BLaER1 (cell line): ENCODE measurements around the gene CUTA.
"Not testable (repeated sequence)": the region's sequence is repeated elsewhere in the genome, so short reads cannot be mapped to it uniquely, and the experiment has no call there.

Experiments used
- H3K27ac ChIP-seq: shearing (Covaris generic); formaldehyde crosslinking; 2 replicates; pipeline ENCODE4 v1.8.1; 2022
- H3K27me3 ChIP-seq: shearing (Covaris generic); formaldehyde crosslinking; 2 replicates; pipeline ENCODE4 v1.8.1; 2022
- H3K36me3 ChIP-seq: shearing (Covaris generic); formaldehyde crosslinking; 2 replicates; pipeline ENCODE4 v1.8.1; 2022
- H3K4me1 ChIP-seq: shearing (Covaris generic); formaldehyde crosslinking; 2 replicates; pipeline ENCODE4 v1.8.1; 2022
- H3K4me2 ChIP-seq: shearing (Covaris generic); formaldehyde crosslinking; 2 replicates; pipeline ENCODE4 v1.8.1; 2022
- H3K4me3 ChIP-seq: shearing (Covaris generic); formaldehyde crosslinking; 2 replicates; pipeline ENCODE4 v1.8.1; 2022
- H3K9ac ChIP-seq: shearing (Covaris generic); formaldehyde crosslinking; 2 replicates; pipeline ENCODE4 v1.8.1; 2022
- H3K9me3 ChIP-seq: shearing (Covaris generic); formaldehyde crosslinking; 2 replicates; pipeline ENCODE4 v1.8.1; 2022
- H4K20me1 ChIP-seq: shearing (Covaris generic); formaldehyde crosslinking; 2 replicates; pipeline ENCODE4 v1.8.1; 2022
- Cebpa-rat ChIP-seq: shearing (Covaris generic); IDR thresholded peaks from 2 replicates; pipeline ENCODE4 v1.8.1; 2022

Gene CUTA

DNA sequence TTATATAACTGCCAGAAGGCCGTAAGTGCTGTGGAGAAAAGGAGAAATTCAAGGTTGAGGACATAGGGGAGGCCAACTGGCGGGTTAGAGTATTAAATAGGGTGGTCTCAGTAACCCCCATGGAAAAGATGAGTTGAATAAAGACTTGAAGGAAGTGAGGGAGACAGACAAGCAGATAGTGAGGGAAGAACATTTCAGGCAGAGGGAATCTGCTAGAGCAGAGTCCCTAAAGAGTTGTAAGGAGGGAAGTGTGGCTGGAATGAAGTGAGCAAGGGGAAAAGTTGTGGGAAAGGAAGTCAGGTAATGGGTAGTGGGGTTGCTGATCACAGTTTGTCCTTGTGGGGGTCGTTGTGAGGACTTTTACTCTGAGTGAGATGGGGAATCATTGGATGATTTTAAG lies 24.9 kb downstream of the CUTA start:
- H3K36me3 ChIP-seq = peaks cover 41% of the 10 kb centered on the region
- peak overlapping the region; percentile 85 for H3K9ac ChIP-seq

DNA sequence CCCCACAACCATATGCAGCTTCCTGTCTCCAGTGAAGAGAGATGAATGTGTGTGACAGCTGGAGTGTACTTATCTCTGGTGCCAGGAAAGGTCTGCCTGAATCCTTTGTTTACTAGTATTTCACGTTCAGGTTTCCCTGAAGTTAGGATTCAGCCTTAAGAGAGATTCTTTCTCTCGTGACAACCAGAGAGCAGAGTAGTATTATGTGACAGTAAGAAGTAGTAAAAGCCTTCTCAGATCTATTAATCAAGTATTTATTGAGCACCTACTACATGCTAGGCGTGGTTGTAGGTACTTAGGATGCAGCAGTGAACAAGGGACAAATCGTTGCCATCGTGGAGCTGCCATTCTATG lies 25.3 kb downstream of the CUTA start:
- peak overlapping the region; percentile 88 for H3K27ac ChIP-seq
- peaks cover 37% of the 10 kb centered on the region for H3K36me3 ChIP-seq
- peak overlapping the region; percentile 88 for H3K4me3 ChIP-seq
- H4K20me1 ChIP-seq = peaks cover 43% of the 10 kb centered on the region
- H3K9ac ChIP-seq = peak overlapping the region; percentile 85
- no peaks in the 10 kb centered on the region for H3K9me3 ChIP-seq
- H3K4me1 ChIP-seq = peaks cover 46% of the 10 kb centered on the region
- no peaks in the 10 kb centered on the region for H3K27me3 ChIP-seq
- peak overlapping the region; percentile 75 for H3K4me2 ChIP-seq
- no peak for TF ChIP-seq Cebpa-rat

More for the DNA sequence above, 24.9 kb downstream of the CUTA start:
- peak overlapping the region; percentile 75 for H3K4me2 ChIP-seq
- no peaks in the 10 kb centered on the region for H3K27me3 ChIP-seq
- H3K27ac ChIP-seq = peak overlapping the region; percentile 88; the same call in 1 of the 2 replicates
- H3K4me1 ChIP-seq = peaks cover 46% of the 10 kb centered on the region
- no peak for TF ChIP-seq Cebpa-rat
- peak overlapping the region; percentile 88 for H3K4me3 ChIP-seq
- no peaks in the 10 kb centered on the region for H3K9me3 ChIP-seq
- peaks cover 47% of the 10 kb centered on the region for H4K20me1 ChIP-seq

DNA sequence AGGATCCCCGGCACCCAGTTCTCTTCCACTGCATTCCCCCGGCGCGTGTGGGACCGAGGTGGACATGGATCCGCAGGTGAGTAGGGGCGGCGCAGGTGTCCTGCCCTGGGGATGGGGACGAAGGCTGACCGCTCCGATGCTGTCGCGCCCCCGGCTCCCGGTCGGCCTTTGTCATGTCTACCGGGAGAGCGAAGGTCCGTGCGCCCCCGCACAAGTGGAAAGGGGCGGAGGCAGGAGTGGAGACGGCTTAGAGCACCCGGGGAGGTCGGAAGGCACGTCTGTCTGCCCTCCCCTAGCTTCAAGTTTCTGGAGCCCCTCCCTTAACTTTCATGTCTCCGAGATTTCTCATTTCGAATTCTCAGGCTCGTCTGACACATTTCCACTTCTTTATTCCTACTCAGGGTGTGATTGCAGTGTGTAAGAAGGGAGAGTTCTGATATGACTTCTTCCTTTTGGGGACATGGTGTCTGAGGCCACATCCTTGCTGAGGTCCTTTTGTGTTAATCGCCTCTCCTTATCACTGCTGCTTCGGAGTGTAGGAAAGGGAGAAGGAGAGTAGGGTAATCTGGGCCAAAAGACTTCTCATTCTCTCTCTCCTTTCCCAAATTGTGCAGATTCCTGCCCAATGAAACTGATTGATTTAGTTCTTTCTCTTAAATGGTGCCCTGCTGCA lies 25.8 kb downstream of the CUTA start:
- TF ChIP-seq Cebpa-rat = no peak

DNA sequence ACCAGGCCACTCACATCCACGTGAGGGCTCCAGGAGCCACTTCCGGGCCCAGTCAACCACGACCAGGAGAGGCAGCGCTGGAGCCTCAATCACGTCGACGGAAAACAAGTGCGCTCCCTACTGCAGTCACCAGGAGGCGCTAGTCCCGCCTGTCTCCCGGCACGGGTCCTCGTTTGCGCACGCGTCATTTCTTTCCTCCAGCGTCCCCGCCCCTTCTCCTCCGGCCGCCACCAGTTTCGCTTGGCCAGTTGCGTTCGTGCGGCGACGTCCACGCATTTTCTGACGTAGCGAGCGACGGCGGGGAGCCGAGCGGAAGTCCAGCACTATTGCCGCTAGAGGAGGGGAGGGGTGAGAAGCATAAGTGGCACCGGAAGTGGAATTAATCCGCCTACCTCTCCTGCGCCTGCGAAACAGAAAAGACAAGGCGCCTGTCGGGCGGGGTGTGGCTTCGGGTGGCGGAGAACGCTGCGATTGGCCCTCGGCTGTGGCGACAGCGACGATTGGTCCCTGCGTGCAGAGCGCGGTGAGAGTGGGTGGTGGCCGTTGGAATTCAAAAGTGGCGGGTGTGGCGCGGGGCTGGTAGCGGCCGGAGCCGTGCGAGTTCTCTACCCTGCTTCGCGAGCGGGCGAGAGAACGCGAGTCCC lies 26.5 kb downstream of the CUTA start, which contains the start of gene KIFC1:
TSS of gene KIFC1 (plus strand) at position 546 of the 644 bp plus-strand sequence. CDS start 163 bp downstream, outside the sequence.
- Histone ChIP-seq H3K9me3 (no peaks in the 10 kb centered on the region), H4K20me1 (peaks cover 32% of the 10 kb centered on the region), H3K4me1 (peaks cover 45% of the 10 kb centered on the region), H3K27ac (peak within 1 kb of the TSS; percentile 88), H3K4me2 (peak within 1 kb of the TSS; percentile 75), H3K27me3 (no peaks in the 10 kb centered on the region), H3K36me3 (peaks cover 25% of the 10 kb centered on the region; the same call in 1 of the 2 replicates), H3K4me3 (peak within 1 kb of the TSS; percentile 88), H3K9ac (peak within 1 kb of the TSS; percentile 85)
- no peak for TF ChIP-seq Cebpa-rat

More for the DNA sequence above, 25.8 kb downstream of the CUTA start:
- H3K4me2 ChIP-seq = peak overlapping the region; percentile 75
- no peaks in the 10 kb centered on the region for H3K9me3 ChIP-seq
- peaks cover 46% of the 10 kb centered on the region for H3K4me1 ChIP-seq
- no peaks in the 10 kb centered on the region for H3K27me3 ChIP-seq
- peaks cover 38% of the 10 kb centered on the region for H4K20me1 ChIP-seq
- H3K36me3 ChIP-seq = peaks cover 32% of the 10 kb centered on the region
- peak overlapping the region; percentile 88 for H3K27ac ChIP-seq
- peak overlapping the region; percentile 85 for H3K9ac ChIP-seq
- peak overlapping the region; percentile 88 for H3K4me3 ChIP-seq

DNA sequence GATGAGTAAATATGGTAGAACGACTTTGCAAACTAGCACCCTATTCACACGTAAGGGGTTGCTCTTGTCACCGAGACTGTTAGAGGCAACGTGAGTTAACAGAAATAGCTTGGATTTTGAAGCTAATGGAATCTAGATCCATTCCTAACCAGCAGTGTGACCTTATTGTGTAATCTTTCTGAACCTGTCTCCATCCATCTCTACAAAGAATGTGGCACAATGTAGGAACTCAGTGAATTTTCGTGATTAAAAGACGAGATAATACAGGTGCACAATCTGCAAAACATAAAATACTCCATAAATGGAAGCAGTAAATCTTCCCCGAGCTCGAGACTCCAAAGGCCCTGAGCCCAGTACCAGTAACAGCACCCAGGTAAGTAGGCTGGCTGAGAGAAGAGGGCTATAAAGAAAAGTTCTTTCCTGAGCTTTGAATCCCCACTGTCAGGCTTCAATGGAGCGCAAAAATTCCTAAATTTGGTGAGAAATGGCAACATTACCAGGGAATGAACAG lies 27.1 kb downstream of the CUTA start:
- Histone ChIP-seq H3K4me1 (peaks cover 39% of the 10 kb centered on the region), H4K20me1 (peaks cover 27% of the 10 kb centered on the region), H3K4me2 (peak overlapping the region; percentile 62), H3K36me3 (peaks cover 19% of the 10 kb centered on the region; the same call in 1 of the 2 replicates), H3K4me3 (peak overlapping the region; percentile 88), H3K9ac (peak overlapping the region; percentile 36; the same call in 1 of the 2 replicates), H3K9me3 (no peaks in the 10 kb centered on the region), H3K27me3 (no peaks in the 10 kb centered on the region), H3K27ac (peak overlapping the region; percentile 77)
- peak; percentile 23; the same call in 1 of the 2 replicates for TF ChIP-seq Cebpa-rat

DNA sequence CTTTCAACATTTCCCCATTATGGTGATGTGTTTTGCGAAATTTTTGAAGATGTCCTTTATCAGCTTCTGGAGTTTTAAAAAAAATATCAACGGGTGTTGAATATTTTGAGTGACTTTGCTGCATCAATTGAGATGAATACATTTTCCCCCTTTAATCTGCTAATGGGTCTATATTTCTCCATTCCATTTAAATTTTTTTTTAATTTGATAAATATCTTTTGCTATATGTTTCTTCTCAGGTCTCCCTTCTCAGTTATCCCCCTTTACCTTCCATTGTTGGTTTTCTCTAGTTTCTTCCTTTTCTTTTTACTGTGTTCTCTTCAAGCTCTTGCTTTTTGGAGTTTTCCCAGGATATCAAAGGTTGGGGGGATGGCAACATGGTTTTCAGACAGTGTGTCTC lies 27.7 kb downstream of the CUTA start:
- Histone ChIP-seq H3K36me3 (peaks cover 13% of the 10 kb centered on the region; the same call in 1 of the 2 replicates), H3K9me3 (no peaks in the 10 kb centered on the region), H3K27ac (no peak overlapping the region), H3K9ac (no peak overlapping the region), H3K4me2 (no peak overlapping the region), H3K4me3 (no peak overlapping the region), H3K27me3 (no peaks in the 10 kb centered on the region), H4K20me1 (peaks cover 20% of the 10 kb centered on the region), H3K4me1 (peaks cover 33% of the 10 kb centered on the region)
- TF ChIP-seq Cebpa-rat = no peak

DNA sequence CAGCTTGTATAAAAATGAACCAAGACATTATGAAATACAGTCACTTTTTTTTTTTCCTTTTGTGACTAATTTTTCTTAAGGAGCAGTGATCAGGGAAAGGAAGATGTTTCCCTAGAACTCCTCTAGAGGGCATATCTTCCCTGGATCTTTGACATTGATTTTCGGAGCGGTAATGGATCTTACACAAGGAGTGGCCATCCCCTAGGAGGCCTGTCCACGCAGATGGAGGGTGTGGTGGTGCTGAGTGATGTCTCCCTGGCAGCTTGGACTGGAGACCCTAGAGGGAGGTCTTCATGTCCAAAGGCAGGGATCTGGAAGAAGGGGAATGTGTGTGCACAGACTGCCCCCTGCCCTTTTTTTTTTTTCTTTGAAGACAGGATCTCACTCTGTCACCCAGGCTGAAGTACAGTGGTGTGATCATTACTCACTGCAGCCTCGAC lies 33.3 kb downstream of the CUTA start:
- no peak overlapping the region for H3K4me2 ChIP-seq
- no peak for TF ChIP-seq Cebpa-rat
- no peaks in the 10 kb centered on the region for H3K27me3 ChIP-seq
- H3K27ac ChIP-seq = no peak overlapping the region
- H4K20me1 ChIP-seq = no peaks in the 10 kb centered on the region
- no peak overlapping the region for H3K9ac ChIP-seq
- no peaks in the 10 kb centered on the region for H3K4me1 ChIP-seq
- H3K36me3 ChIP-seq = no peaks in the 10 kb centered on the region
- H3K9me3 ChIP-seq = no peaks in the 10 kb centered on the region
- no peak overlapping the region for H3K4me3 ChIP-seq

DNA sequence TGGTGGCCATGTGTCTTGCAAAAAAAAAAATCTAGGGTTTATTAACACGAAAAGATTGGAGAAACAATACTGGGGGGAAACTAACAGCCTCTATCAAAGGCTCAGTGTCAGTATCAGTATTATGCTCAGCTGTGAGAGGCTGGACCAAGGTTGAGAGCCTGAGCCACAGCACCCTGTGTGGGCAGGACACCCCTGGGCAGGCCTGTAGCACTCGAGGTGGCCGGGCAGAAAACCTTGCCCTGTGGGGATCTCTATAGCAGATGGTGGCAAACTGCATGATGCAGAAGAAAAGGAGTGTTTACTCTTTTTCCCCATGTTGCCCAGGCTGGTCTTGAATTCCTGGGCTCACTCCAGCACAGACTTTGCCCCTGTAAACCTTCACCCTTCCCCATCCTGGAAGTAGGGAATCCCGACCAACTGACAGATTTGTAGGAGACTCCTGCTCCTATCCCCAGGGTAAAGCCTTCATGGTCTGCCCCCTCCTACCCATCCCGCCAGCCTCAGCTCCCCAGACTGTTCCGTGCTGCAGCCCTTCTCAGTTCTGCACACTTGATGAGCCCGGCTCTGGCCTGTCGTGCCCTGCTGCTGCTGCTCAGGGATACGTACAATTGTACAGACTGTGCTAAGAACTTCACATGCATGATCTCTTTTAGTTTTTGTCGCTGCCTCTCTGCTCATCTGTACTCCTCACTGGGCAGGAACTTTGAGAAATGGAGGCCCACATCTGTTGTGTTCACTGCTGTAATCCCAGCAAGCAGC lies 34.3 kb downstream of the CUTA start:
- no peak overlapping the region for H3K9ac ChIP-seq
- TF ChIP-seq Cebpa-rat = no peak
- H3K9me3 ChIP-seq = no peaks in the 10 kb centered on the region
- no peaks in the 10 kb centered on the region for H3K27me3 ChIP-seq
- no peak overlapping the region for H3K4me3 ChIP-seq
- H4K20me1 ChIP-seq = no peaks in the 10 kb centered on the region
- no peak overlapping the region for H3K4me2 ChIP-seq
- no peaks in the 10 kb centered on the region for H3K4me1 ChIP-seq
- H3K27ac ChIP-seq = no peak overlapping the region
- H3K36me3 ChIP-seq = no peaks in the 10 kb centered on the region

DNA sequence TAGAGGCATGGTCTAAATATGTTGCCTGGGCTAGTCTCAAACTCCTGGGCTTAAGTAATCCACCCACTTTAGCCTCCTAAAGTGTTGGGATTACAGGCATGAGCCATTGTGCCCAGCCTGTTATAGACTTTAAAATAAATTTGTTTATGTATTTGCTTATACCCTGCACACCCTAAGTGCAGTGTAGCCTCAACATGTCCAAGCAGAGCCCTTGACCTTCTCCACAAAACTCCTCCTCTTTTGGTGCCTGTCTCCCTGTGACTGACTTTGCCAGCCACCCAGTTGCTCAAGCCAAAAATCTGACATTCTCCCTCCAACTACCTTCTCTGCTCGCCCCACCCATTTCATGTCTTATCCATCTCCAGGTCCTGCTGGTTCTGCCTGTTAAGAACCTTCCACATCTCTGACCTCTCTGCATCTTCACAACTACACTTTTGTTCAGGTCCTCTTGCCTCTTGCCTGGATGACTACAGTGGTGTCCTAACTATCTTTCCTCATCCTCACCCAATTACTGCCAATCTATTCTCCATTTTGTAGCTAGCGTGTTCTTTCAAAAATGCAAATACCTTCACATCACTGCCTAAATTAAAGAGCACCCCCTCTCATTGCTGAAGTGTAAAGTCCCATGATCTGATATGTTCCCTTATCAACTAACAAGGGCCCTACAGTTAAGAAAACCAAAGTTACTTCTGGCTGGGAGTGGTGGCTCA lies 37.5 kb downstream of the CUTA start:
- H4K20me1 ChIP-seq = no peaks in the 10 kb centered on the region
- H3K4me1 ChIP-seq = no peaks in the 10 kb centered on the region
- no peaks in the 10 kb centered on the region for H3K36me3 ChIP-seq
- H3K27ac ChIP-seq = no peak overlapping the region
- no peaks in the 10 kb centered on the region for H3K9me3 ChIP-seq
- H3K27me3 ChIP-seq = no peaks in the 10 kb centered on the region
- no peak for TF ChIP-seq Cebpa-rat
- H3K4me2 ChIP-seq = no peak overlapping the region
- H3K9ac ChIP-seq = no peak overlapping the region
- H3K4me3 ChIP-seq = no peak overlapping the region

DNA sequence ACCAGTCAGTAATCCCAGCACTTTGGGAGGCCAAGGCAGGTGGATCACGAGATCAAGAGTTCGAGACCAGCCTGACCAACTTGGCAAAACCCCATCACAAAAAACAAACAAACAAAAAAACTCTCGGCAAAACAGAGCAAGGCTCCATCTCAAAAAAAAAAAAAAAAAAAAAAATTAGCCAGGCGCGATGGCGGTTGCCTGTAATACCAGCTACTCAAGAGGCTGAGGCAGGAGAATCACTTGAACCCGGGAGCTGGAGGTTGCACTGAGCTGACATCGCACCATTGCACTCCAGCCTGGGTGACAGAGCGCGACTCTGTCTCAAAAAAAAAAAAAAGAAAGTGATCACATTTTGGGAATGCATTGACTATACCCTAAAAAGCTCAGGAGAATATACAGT lies 38.7 kb downstream of the CUTA start:
- not testable (repeated sequence) for H3K4me2 ChIP-seq, H3K4me1 ChIP-seq, H3K27me3 ChIP-seq, H3K9ac ChIP-seq, H3K9me3 ChIP-seq, H3K27ac ChIP-seq, H3K4me3 ChIP-seq, H4K20me1 ChIP-seq, H3K36me3 ChIP-seq
